ENCODE measurements around the gene ITGA4.

- TF ChIP-seq CTCF (IDR thresholded peaks at IDR 0.05) (no peak), POLR2A (IDR thresholded peaks at IDR 0.05) (no peak)
Observed at GRCh38 chr2:181446985-181447384, 10.2 kb upstream of the ITGA4 start.
